Measurements from ENCODE around the gene SNTG2.
"Not testable (repeated sequence)": the region's sequence is repeated elsewhere in the genome, so short reads cannot be mapped to it uniquely, and the experiment has no call there.

The SNTG2 gene

DNA sequence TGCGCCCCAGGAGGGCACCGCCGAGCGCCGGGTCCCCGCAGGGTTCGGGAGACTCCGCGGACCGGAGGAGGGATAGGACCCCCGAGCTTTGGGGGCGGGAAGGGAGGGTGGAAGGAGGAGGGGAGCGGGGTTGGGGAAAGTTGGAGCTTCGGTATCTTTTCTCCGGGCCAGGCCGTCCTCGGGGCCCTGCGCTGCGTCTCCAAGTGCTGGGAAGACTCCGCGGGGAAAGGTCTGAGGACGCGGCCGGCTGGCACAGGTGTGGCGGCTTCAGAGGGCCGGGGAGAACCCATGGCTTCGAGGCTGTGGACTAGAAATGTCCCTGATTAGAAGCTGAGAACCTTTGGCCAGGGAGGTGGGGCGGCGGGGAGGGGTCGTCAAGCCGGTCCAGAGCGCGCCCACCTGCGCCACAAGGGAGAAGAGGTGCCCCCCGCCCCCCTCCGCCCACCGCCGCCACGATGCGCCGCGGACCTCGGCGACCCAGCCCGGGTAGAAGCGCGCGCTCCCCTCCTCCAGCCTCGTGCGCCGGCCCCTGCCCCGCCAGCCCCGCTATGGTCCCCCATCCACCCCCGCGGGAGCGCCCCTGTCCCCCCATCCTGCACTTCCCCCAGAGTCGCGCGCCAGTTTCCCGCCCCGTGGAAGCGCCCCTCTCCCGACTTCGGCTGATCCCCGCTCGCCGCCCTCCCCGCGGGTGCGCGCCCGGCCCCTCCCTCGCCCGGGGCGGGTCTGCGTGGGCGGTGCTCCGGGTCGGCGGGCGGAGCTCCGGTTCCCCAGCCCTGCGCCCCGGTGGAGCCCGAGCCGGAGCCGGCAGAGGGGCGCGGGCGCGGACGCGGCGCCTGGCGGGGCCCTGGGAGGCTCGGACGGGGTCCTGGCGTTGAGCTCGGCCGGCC is at the start of gene SNTG2:
TSS of gene SNTG2 (plus strand) at position 770 of the 887 bp plus-strand sequence. CDS start 148 bp downstream, outside the sequence.
- no peak for DNase-seq (ENCODE audit: low read depth)

DNA sequence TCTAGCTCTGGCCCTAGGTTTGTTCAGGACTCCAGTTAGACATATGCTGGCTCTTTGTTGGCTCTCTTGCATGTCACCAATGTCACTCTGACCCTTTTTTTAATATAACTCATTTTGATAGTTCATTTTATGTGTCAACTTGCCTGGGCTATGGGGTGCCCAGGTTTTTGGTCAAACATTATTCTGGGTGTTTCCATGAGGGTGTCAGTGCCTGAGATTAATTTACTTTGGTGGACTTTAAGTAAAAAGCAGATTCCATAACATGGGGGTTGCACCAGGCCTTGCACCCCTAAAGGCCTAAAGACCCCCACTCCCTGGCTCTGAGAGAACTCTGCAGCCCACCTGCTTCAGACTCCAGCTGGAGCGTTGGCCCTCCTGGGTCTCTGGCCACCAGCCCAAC is 48.1 kb upstream of the SNTG2 start:
- no peak for DNase-seq (ENCODE audit: low read depth)

DNA sequence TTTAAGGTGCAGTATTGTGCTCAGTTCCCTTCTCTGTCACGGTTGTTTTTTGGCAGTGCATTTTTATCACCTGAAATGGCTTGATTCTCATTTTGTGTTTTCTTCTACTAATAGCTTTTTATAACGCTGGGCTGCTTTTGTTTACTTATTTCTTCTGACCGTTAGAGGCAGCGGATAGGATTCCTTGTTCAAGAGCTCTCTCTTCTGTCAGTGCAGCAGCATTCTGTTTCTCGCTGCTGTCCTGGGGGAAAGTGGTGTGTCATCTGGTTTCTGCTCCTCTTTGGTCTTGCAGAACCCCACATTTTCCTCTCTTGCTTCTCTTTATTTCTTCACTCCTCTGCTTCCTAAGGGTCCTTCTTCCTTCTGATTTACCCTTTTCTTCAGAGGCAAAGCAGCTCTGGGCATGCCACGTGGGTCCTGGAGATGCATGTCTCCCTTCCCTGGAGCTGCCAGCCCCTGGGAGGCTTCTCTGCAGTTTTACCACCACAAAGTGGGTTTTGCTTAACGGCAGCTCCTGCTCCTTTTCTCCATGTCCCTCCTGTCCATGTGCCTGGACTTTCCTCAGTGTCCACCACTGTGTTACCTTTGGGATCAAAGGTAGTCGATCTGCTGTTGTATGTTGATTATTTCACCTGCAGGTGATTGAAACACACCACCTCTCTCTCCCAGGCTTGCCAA is 47.3 kb upstream of the SNTG2 start:
- DNase-seq (ENCODE audit: low read depth), result no peak

GRCh38 chr2:904246-905024 is 46.2 kb upstream of the SNTG2 start:
- DNase-seq (ENCODE audit: low read depth), result no peak

DNA sequence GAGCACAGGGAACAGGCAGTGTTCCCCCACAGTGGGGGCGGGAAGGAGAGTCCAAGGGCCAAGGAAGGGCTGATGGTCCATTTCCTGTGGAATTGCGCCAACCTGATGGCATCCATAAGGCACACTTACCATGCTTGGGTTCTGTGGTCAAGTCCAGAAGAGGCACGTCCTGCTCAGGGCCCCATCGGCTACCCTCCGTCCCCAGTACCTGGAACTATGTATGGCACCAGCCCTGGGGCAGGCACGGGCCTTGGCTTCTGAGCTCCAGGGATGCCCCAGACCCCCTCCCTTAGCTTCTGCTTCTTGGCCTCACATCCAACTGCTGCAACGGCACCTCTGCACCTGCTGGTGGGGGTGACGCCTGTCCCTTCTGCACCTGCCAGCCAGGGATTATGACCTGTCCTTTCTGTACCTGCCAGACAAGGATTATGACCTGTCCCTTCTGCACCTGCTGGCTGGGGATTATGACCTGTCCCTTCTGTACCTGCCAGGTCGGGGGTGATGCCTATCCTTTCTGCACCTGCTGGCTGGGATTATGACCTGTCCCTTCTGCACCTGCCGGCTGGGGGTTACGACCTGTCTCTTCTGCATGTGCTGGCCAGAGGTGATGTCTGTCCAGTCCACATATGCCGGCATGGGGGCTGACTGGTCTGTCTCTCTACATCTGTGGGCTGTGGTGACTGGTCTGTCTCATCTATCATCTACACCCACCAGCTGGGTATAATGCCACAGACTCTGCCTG is 45.4 kb upstream of the SNTG2 start:
- DNase-seq (ENCODE audit: low read depth), result no peak

DNA sequence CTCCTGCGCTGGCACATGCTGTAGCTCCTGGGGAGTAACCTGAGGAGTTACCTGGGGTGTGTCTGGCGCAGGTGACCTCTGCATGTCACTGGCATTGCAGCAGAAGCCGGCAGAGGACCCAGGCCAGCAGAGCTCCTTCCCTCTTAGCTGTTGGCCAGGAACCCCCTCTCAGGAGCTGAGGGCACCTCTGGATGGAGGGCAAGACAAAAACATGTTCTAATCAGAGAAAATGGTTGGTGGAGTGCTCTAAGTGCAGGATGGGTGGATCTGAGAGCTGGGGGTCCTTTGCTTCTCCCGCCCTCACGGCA is 44.9 kb upstream of the SNTG2 start:
- no peak for DNase-seq (ENCODE audit: low read depth)

DNA sequence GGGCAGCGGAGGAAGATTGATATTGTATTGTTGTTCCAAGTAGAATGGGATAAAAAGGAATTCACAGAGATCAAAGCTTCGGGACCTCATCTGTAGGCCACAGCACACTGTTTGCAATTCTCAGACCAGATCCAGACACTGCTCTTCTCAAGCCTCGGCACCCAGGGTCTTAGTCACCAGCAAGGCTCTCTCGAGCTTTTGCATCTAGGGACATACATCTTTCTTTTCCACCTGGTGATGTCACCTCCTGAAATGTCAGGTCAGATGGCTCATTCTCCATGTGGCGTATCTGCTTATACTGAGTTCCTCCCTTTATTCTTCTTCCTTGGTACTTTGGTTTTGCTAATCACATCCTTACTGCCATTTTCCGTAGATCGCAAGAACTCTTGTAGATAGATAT is 42.9 kb upstream of the SNTG2 start:
- no peak for DNase-seq (ENCODE audit: low read depth)

GRCh38 chr2:908568-908967 is 42.1 kb upstream of the SNTG2 start:
- no peak for DNase-seq (ENCODE audit: low read depth)

DNA sequence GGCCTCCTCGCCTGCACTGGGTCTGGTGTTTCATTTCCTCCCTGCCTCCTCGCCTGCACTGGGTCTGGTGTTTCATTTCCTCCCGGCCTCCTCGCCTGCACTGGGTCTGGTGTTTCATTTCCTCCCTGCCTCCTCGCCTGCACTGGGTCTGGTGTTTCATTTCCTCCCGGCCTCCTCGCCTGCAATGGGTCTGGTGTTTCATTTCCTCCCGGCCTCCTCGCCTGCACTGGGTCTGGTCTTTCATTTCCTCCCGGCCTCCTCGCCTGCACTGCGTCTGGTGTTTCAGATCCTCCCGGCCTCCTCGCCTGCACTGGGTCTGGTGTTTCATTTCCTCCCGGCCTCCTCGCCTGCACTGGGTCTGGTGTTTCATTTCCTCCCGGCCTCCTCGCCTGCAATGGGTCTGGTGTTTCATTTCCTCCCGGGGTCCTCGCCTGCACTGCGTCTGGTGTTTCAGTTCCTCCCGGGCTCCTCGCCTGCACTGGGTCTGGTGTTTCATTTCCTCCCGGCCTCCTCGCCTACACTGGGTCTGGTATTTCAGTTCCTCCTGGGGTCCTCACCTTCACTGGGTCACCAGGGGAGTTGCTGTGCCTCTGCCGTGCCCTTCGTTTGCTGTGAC is 40.8 kb upstream of the SNTG2 start:
- DNase-seq (ENCODE audit: low read depth), result not testable (repeated sequence)

DNA sequence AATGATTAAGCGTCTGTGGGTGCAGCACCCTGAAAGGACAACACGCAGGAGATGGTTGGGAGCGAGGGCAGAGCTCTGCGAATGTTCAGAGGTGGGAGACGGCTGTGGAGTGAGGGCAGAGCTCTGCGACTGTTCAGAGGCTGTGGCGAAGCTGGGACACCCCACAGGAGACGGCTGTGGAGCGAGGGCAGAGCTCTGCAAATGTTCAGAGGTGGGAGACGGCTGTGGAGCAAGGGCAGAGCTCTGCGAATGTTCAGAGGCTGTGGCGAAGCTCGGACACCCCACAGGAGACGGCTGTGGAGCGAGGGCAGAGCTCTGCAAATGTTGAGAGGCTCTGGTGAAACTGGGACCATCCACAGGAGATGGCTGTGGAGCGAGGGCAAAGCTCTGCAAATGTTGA is 40.0 kb upstream of the SNTG2 start:
- no peak for DNase-seq (ENCODE audit: low read depth)

DNA sequence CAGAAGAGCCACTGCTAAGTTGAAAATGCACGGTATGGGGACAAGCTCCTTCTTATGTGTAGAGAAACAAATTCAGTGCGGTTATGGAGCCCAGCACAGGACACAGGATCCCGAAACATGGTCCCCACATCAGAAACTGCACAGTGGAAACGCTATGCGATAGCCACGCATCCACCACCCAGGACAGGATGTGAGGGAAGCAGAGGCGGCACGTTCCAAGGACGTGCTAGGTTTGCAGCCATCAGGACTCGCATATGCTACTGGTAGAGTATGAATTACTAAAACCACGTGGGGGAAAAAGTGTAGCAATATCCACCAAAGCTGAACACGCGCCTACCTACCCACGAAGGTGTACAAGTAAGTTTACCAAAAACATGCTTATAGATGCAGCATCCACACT is 34.7 kb upstream of the SNTG2 start:
- no peak for DNase-seq (ENCODE audit: low read depth)

GRCh38 chr2:916935-917334 is 33.7 kb upstream of the SNTG2 start:
- DNase-seq (ENCODE audit: low read depth), result no peak

- no peak for DNase-seq (ENCODE audit: low read depth)
Measured at GRCh38 chr2:919672-920071, 31.0 kb upstream of the SNTG2 start.

DNA sequence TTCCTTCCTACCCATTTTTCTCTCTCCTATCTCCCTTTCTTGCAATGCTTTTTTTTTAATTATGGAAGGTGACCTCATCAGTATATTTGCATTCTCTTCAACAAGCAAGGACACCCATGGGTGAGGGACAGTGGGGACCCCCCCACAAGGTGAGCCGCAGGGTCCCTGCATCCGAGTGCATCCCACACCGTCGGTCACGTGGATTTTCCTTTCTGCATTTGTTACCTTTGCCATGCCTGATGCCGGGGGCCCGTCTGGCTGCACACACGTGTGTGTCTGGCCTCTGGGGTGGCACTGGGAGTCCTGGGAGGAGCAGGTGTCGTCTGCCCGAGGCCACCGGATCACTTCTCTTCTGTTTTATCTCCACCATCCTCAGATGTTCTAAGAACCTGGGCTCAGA is 30.1 kb upstream of the SNTG2 start:
- no peak for DNase-seq (ENCODE audit: low read depth)

GRCh38 chr2:920999-921398 is 29.6 kb upstream of the SNTG2 start:
- no peak for DNase-seq (ENCODE audit: low read depth)

DNA sequence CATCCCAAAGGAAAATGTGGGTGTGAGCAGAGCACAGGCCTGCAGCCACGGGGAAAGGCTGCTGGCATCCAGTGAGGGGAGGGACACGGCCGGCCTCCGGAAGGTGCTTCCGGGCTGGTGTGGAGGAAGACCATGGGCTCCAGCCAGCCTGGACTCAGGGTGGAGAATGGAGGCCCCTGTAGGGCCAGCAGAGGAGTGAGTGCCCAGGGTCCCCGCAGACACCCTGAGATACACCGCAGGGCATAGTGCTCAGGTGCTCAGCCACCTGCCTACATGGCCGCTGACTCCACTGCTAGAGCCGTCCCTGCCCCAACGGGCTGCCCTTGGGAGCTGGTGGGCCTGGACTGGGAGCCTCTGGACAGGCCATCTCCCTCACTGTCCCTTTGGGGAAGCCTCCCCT is 28.5 kb upstream of the SNTG2 start:
- DNase-seq (ENCODE audit: low read depth), result no peak

GRCh38 chr2:923832-924601 is 26.6 kb upstream of the SNTG2 start:
- no peak for DNase-seq (ENCODE audit: low read depth)

- no peak for DNase-seq (ENCODE audit: low read depth)
Measured at GRCh38 chr2:924701-925100, 25.9 kb upstream of the SNTG2 start.

DNA sequence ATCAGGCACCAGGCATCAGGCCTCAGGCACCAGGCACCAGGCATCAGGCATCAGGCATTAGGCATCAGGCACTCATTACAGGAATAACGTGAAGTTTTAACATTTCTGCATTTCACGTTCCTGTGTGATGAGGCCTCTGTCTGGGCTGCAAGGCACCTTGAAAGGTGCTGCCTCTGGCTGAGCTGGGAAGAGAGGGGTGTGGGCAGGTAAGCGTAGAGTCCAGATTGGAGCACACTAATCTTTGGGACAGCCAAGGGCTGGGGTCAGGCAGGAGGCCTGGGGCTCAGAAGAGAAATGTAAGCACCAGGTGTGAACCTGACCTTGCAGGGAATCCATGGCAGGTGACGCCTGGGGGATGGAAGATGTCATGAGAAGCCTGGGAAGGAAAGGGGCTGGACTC is 25.3 kb upstream of the SNTG2 start:
- DNase-seq (ENCODE audit: low read depth), result no peak

- DNase-seq (ENCODE audit: low read depth), result no peak
Measured at GRCh38 chr2:925711-926110, 24.9 kb upstream of the SNTG2 start.

- no peak for DNase-seq (ENCODE audit: low read depth)
Measured at GRCh38 chr2:926259-926793, 24.3 kb upstream of the SNTG2 start.

Measured in fibroblast of the conjunctiva (primary cell).